Natural killer cell (primary cell): ENCODE data around the gene ZNF84. TPM values are rescaled to one million over a fixed set of nuclear protein-coding genes. Genes with fewer than 3 reads are reported as not detected.

Source experiments
- ATAC-seq, 3 donors: fragments of 150-1000 bp in 2 of 3; fragments of 200-7000 bp in 1 of 3; cut with Tn5 transposase; 1 replicate in 1 of 3; 2 replicates in 2 of 3; pipeline ENCODE4 v1.10.0; 2021; ENCODE audit warnings: mild to moderate bottlenecking in 2 of 3, moderate library complexity in 2 of 3
- DNase-seq, 2 donors: peaks; one replicate each; pipeline versions ENCODE4 v3.0.0 to v3.0.0-alpha.2; 2013 to 2021; ENCODE audit warnings: mixed read lengths in 1 of 2
- H3K27ac ChIP-seq: one replicate; pipeline ENCODE4 v1.5.1; 2013; ENCODE audit warnings: mild to moderate bottlenecking, low read length
- H3K27me3 ChIP-seq: one replicate; pipeline ENCODE4 v1.6.1; 2013; ENCODE audit warnings: low read length; ENCODE audit not compliant: control insufficient read depth, insufficient read depth
- H3K36me3 ChIP-seq: one replicate; pipeline ENCODE4 v1.6.1; 2013; ENCODE audit warnings: low read length; ENCODE audit not compliant: control insufficient read depth, insufficient read depth
- H3K4me1 ChIP-seq: one replicate; pipeline ENCODE4 v1.6.1; 2013; ENCODE audit warnings: low read length; ENCODE audit not compliant: control insufficient read depth, insufficient read depth
- H3K4me3 ChIP-seq: one replicate; pipeline ENCODE4 v1.5.1; 2013; ENCODE audit warnings: low read length
- H3K9me3 ChIP-seq: one replicate; pipeline ENCODE4 v1.6.1; 2013; ENCODE audit warnings: low read length; ENCODE audit not compliant: control insufficient read depth, insufficient read depth
- H3K27ac Mint-ChIP-seq, 2 donors: one replicate each; pipeline ENCODE4 v1.8.0; 2022; ENCODE audit warnings: mild to moderate bottlenecking in 2 of 2, mixed read lengths in 2 of 2, moderate library complexity in 1 of 2
- H3K27me3 Mint-ChIP-seq, 2 donors: one replicate each; pipeline ENCODE4 v1.8.0; 2022; ENCODE audit warnings: low read depth in 2 of 2, mixed read lengths in 2 of 2
- H3K36me3 Mint-ChIP-seq: one replicate; pipeline ENCODE4 v1.8.0; 2022; ENCODE audit warnings: mixed read lengths
- H3K4me1 Mint-ChIP-seq, 2 donors: one replicate each; pipeline ENCODE4 v1.8.0; 2022; ENCODE audit warnings: mixed read lengths in 2 of 2
- H3K4me3 Mint-ChIP-seq: one replicate; pipeline ENCODE4 v1.8.0; 2022; ENCODE audit warnings: mild to moderate bottlenecking, moderate library complexity, mixed read lengths
- H3K9me3 Mint-ChIP-seq, 2 donors: one replicate each; pipeline ENCODE4 v1.8.0; 2022; ENCODE audit warnings: mixed read lengths in 2 of 2
- WGBS: methylation state at CpG from one replicate; pipeline ENCODE4 v1.1.7; 2013; ENCODE audit warnings: missing lambda C conversion rate; ENCODE audit not compliant: insufficient coverage; 5-methylcytosine and 5-hydroxymethylcytosine counted together
- intact Hi-C: fragments of 100-400 bp; cut with micrococcal nuclease; formaldehyde crosslinking; loops from one replicate; pipeline ENCODE4 v1.14.2; 2022
- total RNA-seq, 4 donors: library from RNA; stranded (reverse); fragments of 120-200 nt in 1 of 4; gene quantifications; one replicate each; pipeline versions ENCODE4 v1.2.3 to v1.2.4, GENCODE V29; 2013 to 2022
- TF ChIP-seq, protein P1 (sequence below): fragments of 200-600 bp; IDR thresholded peaks from one replicate; pipeline ENCODE4 v1.8.0; 2022; ENCODE audit warnings: antibody characterized with exemption

The ZNF84 gene
- total RNA-seq, 3 donors from 2014 or later (not counting 1 experiment from before 2014, with no cell fraction given): 23.4 to 31.1 (median 26.1) TPM

DNA sequence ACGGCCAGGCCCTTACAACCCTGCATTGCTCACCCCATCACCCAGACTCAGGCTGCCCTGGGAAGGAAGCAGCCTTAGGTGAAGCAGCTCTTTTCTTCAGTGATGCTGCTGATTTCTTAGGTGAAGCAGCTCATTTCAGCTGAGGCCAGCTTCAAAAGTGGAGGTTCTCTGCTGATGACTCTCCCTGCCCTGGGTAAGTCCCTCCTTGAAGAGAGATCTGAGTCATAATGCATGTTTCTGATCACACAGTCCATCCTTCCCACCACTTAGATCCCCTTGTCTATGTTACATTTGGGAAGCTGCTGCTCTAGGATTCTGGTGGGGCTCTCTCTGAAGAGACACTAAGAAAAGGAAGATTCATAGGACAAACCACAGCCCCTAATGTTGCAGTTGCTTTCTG is 26.2 kb downstream of the ZNF84 start:
- Histone ChIP-seq H3K9me3 (peaks cover 75% of the 10 kb centered on the region), H3K27ac (no peak overlapping the region), H3K27me3 (no peaks in the 10 kb centered on the region), H3K36me3 (no peaks in the 10 kb centered on the region), H3K4me1 (no peaks in the 10 kb centered on the region), H3K4me3 (no peak overlapping the region)
- Mint-ChIP-seq H3K4me1 (no peaks in the 10 kb centered on the region), H3K4me3 (no peak overlapping the region), H3K36me3 (peaks cover 50% of the 10 kb centered on the region), H3K27me3 (no peaks in the 10 kb centered on the region), H3K9me3 (peaks cover 10 to 16% of the 10 kb centered on the region in 2 donors), H3K27ac (no peak overlapping the region)
- intact Hi-C loops: no loop called here
- DNase-seq (no peak), ATAC-seq (no peak)
- TF ChIP-seq, protein P1, sequence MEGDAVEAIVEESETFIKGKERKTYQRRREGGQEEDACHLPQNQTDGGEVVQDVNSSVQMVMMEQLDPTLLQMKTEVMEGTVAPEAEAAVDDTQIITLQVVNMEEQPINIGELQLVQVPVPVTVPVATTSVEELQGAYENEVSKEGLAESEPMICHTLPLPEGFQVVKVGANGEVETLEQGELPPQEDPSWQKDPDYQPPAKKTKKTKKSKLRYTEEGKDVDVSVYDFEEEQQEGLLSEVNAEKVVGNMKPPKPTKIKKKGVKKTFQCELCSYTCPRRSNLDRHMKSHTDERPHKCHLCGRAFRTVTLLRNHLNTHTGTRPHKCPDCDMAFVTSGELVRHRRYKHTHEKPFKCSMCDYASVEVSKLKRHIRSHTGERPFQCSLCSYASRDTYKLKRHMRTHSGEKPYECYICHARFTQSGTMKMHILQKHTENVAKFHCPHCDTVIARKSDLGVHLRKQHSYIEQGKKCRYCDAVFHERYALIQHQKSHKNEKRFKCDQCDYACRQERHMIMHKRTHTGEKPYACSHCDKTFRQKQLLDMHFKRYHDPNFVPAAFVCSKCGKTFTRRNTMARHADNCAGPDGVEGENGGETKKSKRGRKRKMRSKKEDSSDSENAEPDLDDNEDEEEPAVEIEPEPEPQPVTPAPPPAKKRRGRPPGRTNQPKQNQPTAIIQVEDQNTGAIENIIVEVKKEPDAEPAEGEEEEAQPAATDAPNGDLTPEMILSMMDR: no peak
- 94% methylated on average over 1 of the region's 1 CpG for WGBS

DNA sequence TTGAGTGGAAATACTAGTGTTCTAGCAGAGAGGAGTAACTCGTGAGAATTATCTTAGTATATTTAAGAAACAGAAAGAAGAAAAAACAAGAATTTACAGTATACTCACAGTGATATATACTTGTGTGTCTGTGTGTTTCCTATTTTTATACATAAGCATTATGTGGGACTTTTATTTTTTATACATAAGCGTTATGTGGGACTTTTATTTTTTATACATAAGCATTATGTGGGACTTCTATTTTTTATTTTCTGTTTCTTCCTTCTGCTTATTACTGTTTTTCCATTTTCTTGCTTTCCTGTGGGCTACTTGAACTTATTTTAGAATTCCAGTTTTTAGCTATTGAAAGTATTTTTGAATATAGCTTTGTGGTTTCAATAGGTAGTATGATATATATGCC is 36.5 kb downstream of the ZNF84 start:
- intact Hi-C loops: no loop called here
- H3K27me3 Mint-ChIP-seq: peaks cover 0 to 2% of the 10 kb centered on the region in 2 donors
- H3K4me1 ChIP-seq: no peaks in the 10 kb centered on the region
- ATAC-seq (no peak), DNase-seq (no peak)
- no peak overlapping the region for H3K4me3 ChIP-seq
- H3K27ac Mint-ChIP-seq: no peak overlapping the region
- H3K9me3 ChIP-seq: peaks cover 68% of the 10 kb centered on the region
- TF ChIP-seq, protein P1: no peak
- H3K4me1 Mint-ChIP-seq: no peaks in the 10 kb centered on the region
- peaks cover 19 to 28% of the 10 kb centered on the region in 2 donors for H3K9me3 Mint-ChIP-seq
- no CpG with 5 or more reads among the region's 2 CpGs for WGBS
- H3K36me3 Mint-ChIP-seq: peaks cover 37% of the 10 kb centered on the region
- H3K36me3 ChIP-seq: no peaks in the 10 kb centered on the region
- H3K27ac ChIP-seq: no peak overlapping the region
- H3K4me3 Mint-ChIP-seq: no peak overlapping the region
- no peaks in the 10 kb centered on the region for H3K27me3 ChIP-seq

- Histone ChIP-seq H3K4me3 (peak overlapping the region; percentile 62), H3K36me3 (peaks cover 18% of the 10 kb centered on the region), H3K4me1 (peaks cover 16% of the 10 kb centered on the region), H3K27ac (peak overlapping the region; percentile 88), H3K9me3 (peaks cover 61% of the 10 kb centered on the region), H3K27me3 (no peaks in the 10 kb centered on the region)
- DNase-seq: peak in 1 of 2 donors; percentile 99
- intact Hi-C loops: loop anchor here (1.0 kb wide), 7 partner anchors 43 to 193 kb away; partner anchors contain the start of genes CHFR, ZNF10, ZNF26 and ZNF268
- peaks cover 0 to 2% of the 10 kb centered on the region in 2 donors for H3K27me3 Mint-ChIP-seq
- TF ChIP-seq, protein P1: no peak
- peaks cover 46% of the 10 kb centered on the region for H3K36me3 Mint-ChIP-seq
- peaks cover 13 to 21% of the 10 kb centered on the region in 2 donors for H3K9me3 Mint-ChIP-seq
- peaks cover 4 to 7% of the 10 kb centered on the region in 2 donors for H3K4me1 Mint-ChIP-seq
- WGBS: under 1% methylated on average over 22 of the region's 22 CpGs
- H3K4me3 Mint-ChIP-seq: no peak overlapping the region
- peak; percentile 74 to 88 (median 75) for ATAC-seq
- no peak overlapping the region for H3K27ac Mint-ChIP-seq
These were observed 42.7 kb downstream of the ZNF84 start for GRCh38 chr12:133080026-133080367.
